ENCODE measurements around the gene MGME1. TPM values are rescaled to one million over a fixed set of nuclear protein-coding genes. Genes with fewer than 3 reads are reported as not detected.

The MGME1 gene
- total RNA-seq, 1 experiment from 2014 or later, result 15.1 TPM

GRCh38 chr20:17949899-17950298 is 18.9 kb upstream of the MGME1 start:
- Histone ChIP-seq H3K4me1 (ENCODE audit: insufficient read depth, low read length) (no peaks in the 10 kb centered on the region), H3K4me2 (ENCODE audit: low read length) (no peak overlapping the region), H3K79me2 (ENCODE audit: low read length) (peaks cover 40% of the 10 kb centered on the region), H3K36me3 (ENCODE audit: low read depth, low read length) (peaks cover 98% of the 10 kb centered on the region), H4K20me1 (ENCODE audit: low read length) (peaks cover 50% of the 10 kb centered on the region), H3K9me2 (replicated peaks; ENCODE audit: low read length) (no peaks in the 10 kb centered on the region), H3K9me3 (ENCODE audit: low read length) (no peaks in the 10 kb centered on the region), H3F3A (ENCODE audit: low read length, unreplicated experiment) (no peaks in the 10 kb centered on the region), H3K9ac (ENCODE audit: low read length) (no peak overlapping the region), H2AFZ (ENCODE audit: low read length) (no peak overlapping the region), H3K4me3 (ENCODE audit: low read length) (no peak overlapping the region), H3K27ac (ENCODE audit: low read length) (no peak overlapping the region), H3K27me3 (ENCODE audit: low read length) (no peaks in the 10 kb centered on the region)
- no peak for TF ChIP-seq EZH2phosphoT487 (IDR thresholded peaks at IDR 0.05; ENCODE audit: borderline replicate concordance, low read length)
- TF ChIP-seq CTCF (conservative IDR thresholded peaks at IDR 0.05; ENCODE audit: low read depth, low read length), result no peak
- TF ChIP-seq EZH2 (IDR thresholded peaks at IDR 0.05; ENCODE audit: low read length, unreplicated experiment), result no peak
- intact Hi-C loops (cut with micrococcal nuclease), result no loop called here
- no TSS peak for BruUV-seq (replicated peaks)
- ATAC-seq (no peak), DNase-seq (no peak)
- ChIA-PET CTCF (no interaction called here), POLR2A (ENCODE audit: unreplicated experiment) (no interaction called here)

GRCh38 chr20:17950670-17951069 is 18.1 kb upstream of the MGME1 start:
- CTCF ChIA-PET, result no interaction called here
- no peak overlapping the region for H3K4me3 ChIP-seq (ENCODE audit: low read length)

GRCh38 chr20:17951323-17951722 is 17.5 kb upstream of the MGME1 start:
- Histone ChIP-seq H4K20me1 (ENCODE audit: low read length) (peaks cover 64% of the 10 kb centered on the region), H3K36me3 (ENCODE audit: low read depth, low read length) (peaks cover 98% of the 10 kb centered on the region), H3K27ac (ENCODE audit: low read length) (no peak overlapping the region), H3K79me2 (ENCODE audit: low read length) (peaks cover 54% of the 10 kb centered on the region), H3K4me1 (ENCODE audit: insufficient read depth, low read length) (no peaks in the 10 kb centered on the region), H3K4me2 (ENCODE audit: low read length) (no peak overlapping the region), H3K4me3 (ENCODE audit: low read length) (no peak overlapping the region), H3K9ac (ENCODE audit: low read length) (no peak overlapping the region), H3K9me3 (ENCODE audit: low read length) (no peaks in the 10 kb centered on the region), H3K27me3 (ENCODE audit: low read length) (no peaks in the 10 kb centered on the region), H2AFZ (ENCODE audit: low read length) (no peak overlapping the region), H3K9me2 (replicated peaks; ENCODE audit: low read length) (no peaks in the 10 kb centered on the region), H3F3A (ENCODE audit: low read length, unreplicated experiment) (no peaks in the 10 kb centered on the region)
- ChIA-PET POLR2A (ENCODE audit: unreplicated experiment) (no interaction called here), CTCF (no interaction called here)
- TF ChIP-seq CTCF (conservative IDR thresholded peaks at IDR 0.05; ENCODE audit: low read depth, low read length), result no peak
- TF ChIP-seq EZH2 (IDR thresholded peaks at IDR 0.05; ENCODE audit: low read length, unreplicated experiment), result no peak
- no peak for TF ChIP-seq EZH2phosphoT487 (IDR thresholded peaks at IDR 0.05; ENCODE audit: borderline replicate concordance, low read length)
- BruUV-seq (replicated peaks), result no TSS peak
- intact Hi-C loops (cut with micrococcal nuclease), result no loop called here
- DNase-seq, result no peak
- no peak for ATAC-seq

More at GRCh38 chr20:17950670-17951069, 18.1 kb upstream of the MGME1 start:
- no peak overlapping the region for H3K9ac ChIP-seq (ENCODE audit: low read length)
- POLR2A ChIA-PET (ENCODE audit: unreplicated experiment), result no interaction called here
- H3K9me2 ChIP-seq (replicated peaks; ENCODE audit: low read length), result no peaks in the 10 kb centered on the region
- no peak for TF ChIP-seq EZH2 (IDR thresholded peaks at IDR 0.05; ENCODE audit: low read length, unreplicated experiment)
- TF ChIP-seq EZH2phosphoT487 (IDR thresholded peaks at IDR 0.05; ENCODE audit: borderline replicate concordance, low read length), result no peak
- TF ChIP-seq CTCF (conservative IDR thresholded peaks at IDR 0.05; ENCODE audit: low read depth, low read length), result no peak
- H3F3A ChIP-seq (ENCODE audit: low read length, unreplicated experiment), result no peaks in the 10 kb centered on the region
- no peaks in the 10 kb centered on the region for H3K9me3 ChIP-seq (ENCODE audit: low read length)
- peaks cover 98% of the 10 kb centered on the region for H3K36me3 ChIP-seq (ENCODE audit: low read depth, low read length)
- no peak for DNase-seq
- peaks cover 48% of the 10 kb centered on the region for H3K79me2 ChIP-seq (ENCODE audit: low read length)
- H4K20me1 ChIP-seq (ENCODE audit: low read length), result peaks cover 57% of the 10 kb centered on the region
- H3K27ac ChIP-seq (ENCODE audit: low read length), result no peak overlapping the region
- no peak for ATAC-seq
- no peaks in the 10 kb centered on the region for H3K4me1 ChIP-seq (ENCODE audit: insufficient read depth, low read length)
- H3K27me3 ChIP-seq (ENCODE audit: low read length), result no peaks in the 10 kb centered on the region
- no peak overlapping the region for H2AFZ ChIP-seq (ENCODE audit: low read length)
- BruUV-seq (replicated peaks), result no TSS peak
- intact Hi-C loops (cut with micrococcal nuclease), result no loop called here
- H3K4me2 ChIP-seq (ENCODE audit: low read length), result no peak overlapping the region
